ENCODE data around the gene ZSWIM3. TPM values are rescaled to one million over a fixed set of nuclear protein-coding genes. Genes with fewer than 3 reads are reported as not detected.
A peak's percentile ranks its signal among the peaks of the same experiment; 100 is the strongest.

The ZSWIM3 gene
- total RNA-seq, 1 experiment from 2014 or later = 12.0 TPM

DNA sequence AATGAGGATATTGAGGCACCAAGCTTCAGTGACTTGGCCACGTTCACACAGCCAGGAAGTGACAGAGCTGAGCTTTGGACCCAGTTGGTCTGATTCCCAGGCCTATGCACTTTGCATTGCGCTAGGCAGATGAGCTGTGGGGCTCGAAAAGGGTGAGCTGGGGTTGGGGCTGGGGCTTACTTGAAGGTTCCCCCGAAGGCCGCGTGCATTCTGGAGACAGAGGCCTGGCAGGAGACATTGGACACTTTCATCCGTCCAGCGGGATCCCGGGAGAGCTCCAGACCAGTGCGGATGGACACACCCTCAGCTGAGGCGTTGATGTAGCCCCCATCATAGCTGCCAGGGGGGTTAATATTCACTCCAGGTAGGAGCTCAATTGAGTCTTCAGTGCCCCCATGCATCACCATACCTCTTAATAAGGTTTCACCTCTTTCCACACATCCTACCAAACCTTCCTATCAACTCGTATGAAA, 52.0 kb downstream of the ZSWIM3 start:
- no peak for DNase-seq (ENCODE audit: low read depth)

DNA sequence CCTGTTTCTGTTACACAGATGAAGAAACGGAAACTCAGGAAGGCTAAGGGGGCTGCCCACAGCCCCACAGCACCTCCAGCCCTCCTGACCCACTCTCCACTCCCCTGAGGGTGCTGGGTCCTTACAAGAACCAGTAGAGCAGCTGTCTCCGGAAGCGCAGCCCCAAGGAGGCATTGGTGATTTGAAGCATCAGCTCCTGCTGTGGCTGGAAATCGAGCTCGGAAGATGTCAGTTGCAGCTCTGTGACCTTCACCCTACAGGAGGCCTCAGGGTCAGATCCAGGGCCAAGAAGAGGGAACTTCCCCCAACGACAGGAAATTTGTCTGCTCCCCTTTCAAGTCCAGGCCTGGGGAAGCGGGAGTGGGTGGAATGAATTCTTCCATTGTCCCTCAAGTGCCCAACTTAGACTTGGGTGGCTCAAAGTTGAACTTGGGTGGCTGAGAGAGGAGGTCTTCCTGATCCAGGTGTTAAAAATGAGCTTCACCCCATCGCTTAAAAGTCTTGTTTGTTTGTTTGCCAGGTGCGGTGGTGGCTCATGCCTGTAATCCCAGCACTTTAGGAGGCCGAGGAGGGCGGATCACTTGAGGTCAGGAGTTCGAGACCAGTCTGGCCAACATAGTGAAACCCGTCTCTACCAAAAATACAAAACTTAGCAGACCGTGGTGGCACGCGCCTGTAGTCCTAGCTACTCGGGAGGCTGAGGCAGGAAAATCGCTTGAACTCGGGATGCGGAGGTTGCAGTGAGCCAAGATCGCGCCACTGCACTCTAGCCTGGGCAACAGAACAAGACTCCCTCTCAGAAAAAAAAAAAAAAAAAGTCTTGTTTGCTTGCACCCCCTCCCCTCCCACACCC, 52.6 kb downstream of the ZSWIM3 start:
- DNase-seq (ENCODE audit: low read depth) = no peak

DNA sequence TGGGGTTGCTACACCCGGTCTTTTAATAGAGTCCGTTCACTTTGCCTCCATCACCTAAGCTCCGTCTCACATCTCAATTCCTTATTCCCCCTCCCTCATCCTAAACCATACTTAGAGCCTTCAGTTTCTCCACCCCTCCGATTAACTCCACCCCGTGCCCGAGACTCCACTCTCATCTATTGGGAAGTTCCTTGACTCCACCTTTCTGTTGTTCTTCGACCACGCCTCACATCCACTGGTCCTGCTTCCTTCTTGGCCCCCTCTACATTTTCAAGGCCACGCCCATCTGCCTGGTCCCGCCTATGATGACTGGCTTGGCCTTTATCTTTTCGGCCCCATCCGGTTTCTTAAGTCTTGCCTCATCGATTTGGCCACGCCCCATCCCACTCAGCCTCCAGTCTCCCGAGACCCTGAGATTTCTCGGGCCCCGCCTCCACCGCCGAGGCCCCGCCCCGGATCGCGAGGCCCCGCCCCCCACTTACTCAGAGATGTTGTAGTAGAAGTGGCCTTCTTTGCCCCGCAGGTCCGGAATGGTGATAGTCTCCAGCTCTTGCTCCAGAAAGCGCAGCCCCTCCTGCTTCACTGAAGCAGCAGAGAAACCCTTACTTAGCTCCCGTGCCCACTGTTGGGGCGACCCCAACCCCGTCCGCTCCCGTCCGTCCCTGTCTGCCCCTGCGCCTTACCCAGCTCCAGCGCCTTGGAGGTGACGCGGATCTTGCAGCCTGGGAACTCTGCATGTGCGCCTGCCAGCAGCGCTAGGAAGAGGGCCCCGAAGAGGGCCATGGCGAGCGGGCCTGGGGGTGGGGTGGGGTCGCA, 53.5 kb downstream of the ZSWIM3 start:
- DNase-seq (ENCODE audit: low read depth) = peak; percentile 99

DNA sequence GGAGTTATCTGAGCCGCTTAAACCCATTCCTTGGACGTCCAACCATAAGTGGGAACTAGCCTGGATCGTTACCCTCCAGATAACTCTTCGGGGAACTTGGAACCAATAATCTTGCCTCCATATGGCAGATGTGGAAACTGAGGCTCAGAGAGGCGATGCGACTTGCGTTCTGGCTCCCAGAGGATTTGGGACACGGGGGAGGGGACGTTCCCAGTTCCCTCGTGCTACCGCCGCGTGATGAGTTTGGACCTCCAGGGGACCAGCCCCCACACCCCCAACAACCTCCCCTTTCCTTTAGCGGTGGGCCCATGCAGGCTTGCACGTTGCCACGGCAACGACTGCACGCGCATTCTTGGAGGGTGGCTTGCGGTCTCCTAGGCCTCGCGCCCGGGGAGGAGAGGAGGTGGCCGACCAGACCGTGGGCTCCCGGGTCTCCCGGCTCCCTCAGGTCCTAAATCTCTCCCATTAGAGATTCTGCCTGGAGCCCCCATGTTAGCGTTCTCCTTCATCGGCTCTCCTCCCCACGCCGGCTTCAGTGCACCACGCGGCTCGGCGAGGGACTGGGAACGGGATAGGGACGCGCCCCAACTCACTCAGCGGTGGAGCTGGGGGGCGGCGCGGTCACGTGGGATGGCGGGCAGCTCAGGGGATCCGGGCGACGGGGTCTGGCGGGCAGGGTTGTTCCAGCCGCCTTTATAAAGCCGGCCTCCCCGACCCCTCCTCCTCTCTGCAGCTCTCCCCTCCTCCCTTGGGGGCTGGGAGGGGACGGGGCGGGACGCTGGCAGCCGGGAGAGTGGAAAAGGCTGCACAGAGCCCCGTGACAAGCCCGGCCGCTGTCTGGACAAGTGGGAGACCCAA, 54.3 kb downstream of the ZSWIM3 start, which contains the start of gene PLTP:
Gene PLTP (minus strand): TSS at position 670 of the 858 bp plus-strand sequence. CDS start 703 bp downstream, outside the sequence.
- peak; percentile 82 for DNase-seq (ENCODE audit: low read depth)

DNA sequence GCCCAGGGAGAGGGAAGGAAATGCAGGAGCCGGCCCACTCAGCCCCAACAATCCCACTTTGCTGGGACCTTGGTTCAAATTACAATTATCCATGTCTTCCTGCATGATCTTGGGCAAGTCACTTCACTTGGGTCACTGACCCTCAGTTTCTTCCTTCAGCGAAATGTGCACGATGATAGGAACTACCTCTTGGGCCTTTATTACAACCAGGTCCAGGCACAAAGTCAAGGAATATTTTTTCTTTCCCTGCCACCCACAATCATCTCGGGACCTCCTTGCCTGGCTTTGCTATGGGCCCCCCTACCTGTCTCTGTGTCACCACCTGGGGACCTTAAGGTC, 54.9 kb downstream of the ZSWIM3 start:
- no peak for DNase-seq (ENCODE audit: low read depth)

DNA sequence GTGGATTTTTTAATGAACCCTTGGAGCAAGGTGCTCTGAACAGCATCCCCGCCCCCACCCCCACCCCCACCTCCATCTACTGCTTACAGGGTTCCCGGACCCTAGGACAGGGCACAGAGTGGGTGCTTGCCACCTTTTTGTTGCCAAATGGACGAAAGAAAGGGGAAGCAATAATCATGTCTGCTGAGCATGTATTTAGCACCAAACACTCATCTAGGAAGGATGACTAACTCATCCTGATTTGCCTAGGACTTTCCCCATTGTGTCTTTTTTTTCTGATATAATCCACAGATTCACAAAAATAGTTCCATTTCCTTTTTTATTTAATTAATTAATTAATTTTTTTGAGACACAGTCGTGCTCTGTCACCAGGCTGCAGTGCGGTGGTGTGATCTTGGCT, 55.7 kb downstream of the ZSWIM3 start:
- DNase-seq (ENCODE audit: low read depth) = no peak

DNA sequence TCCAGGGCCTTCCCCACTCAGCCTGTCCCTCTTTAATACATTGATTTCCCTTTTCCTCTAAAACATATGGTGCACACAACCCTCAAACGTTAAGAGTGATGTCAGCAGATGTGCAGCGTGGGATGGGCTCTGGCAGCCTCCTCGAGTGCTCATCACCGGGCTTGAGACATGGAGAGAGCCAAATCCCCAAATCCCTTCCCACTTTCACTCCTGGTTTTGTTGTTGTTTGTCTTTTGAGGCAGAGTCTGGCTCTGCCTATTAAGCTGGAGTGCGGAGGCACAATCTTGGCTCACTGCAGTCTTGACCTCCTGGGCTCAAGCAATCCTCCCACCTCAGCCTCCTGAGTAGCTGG, 60.4 kb downstream of the ZSWIM3 start:
- no peak for DNase-seq (ENCODE audit: low read depth)

DNA sequence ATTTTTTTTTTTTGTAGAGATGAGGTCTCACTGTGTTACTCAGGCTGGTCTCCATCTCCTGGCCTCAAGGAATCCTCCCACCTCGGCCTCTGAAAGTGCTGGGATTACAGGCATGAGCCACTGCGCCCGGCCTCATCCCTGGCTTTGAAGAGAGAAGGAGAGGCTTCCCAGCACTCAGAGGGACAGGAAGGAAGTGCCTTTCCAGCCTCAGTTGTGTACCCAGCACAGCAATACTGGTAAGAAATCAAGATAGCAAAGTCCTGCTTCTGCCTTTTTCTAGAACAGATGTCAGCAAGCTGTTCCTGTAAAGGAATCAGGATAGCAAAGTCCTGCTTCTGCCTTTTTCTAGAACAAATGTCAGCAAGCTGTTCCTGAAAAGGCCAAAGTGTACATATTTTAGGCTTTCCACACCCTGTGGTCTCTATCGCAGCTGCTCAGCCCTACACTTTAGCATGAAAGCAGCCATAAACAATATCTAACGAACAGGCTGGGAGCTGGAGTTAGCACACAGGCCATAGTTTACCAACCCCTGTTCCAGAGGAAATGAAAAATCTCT, 60.8 kb downstream of the ZSWIM3 start:
- no peak for DNase-seq (ENCODE audit: low read depth)

DNA sequence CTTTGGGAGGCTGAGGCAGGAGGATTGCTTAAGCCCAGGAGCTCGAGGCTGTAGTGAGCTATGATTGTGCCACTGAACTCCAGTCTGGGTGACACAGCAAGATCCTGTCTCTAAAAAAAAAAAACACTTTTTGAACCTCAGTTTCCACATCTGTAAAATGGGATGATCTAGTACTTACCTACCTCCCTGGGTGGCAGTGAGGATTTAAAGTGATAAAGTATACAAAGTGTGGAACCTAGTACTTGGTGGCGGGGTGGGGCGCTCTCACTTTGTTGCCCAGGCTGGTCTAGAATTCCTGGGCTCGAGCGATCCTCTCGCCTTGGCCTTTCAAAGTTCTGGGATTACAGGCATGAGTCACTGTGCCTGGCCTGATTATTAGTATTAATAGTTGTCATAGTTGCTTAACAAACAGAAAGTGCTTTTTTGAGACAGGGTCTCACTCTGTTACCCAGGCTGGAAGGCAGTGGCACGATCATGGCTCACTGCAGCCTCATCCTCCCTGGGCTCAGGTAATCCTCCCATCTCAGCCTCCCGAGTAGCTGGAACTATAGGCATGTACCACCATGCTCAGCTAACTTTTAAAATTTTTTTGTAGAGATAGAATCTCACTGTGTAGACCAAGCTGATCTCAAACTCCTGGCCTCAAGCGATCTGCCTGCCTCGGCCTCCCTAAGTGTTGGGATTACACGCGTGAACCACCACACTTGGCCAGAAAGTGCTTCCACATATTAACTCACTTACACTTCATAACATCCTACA, 61.5 kb downstream of the ZSWIM3 start:
- DNase-seq (ENCODE audit: low read depth) = no peak

DNA sequence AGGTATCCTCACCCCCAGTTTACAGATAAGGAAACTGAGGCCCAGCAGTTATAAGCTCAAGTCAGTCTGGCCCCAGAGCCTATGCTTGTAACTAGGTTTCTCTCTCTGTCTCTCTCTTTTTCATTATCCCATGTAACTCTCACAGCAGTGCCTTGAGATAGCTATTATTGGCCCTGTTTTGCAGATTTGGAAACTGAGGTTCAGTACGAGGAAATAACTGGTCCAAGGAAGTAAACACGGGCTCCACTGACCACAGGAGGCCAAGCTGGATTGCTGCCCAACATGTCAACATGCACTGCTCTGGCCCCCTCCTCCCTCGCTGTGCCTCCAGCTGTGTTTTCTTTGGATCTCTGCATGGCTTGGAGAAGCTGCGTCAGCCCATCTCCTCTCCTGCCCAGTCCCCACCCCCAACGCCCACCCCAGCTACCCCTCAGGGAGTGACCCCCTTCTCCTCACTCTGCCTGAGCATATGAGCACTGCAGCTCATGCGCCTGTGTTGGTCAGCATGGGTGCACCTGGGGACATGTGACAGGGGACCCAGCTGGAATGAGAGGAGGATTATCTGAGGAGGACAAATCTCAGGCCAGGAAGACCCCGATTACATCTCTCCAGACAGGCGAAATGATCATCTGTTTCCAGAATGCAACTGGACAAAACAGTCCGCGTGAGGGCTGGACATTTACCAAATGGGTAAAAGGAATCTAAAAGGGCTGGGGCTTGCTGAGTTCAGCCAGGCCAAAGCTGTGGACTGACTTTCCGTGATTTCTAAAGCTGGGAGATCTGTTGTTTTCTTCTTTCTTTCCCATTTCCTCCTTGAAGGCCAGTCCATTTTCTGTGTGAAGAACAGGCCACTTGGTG, 62.4 kb downstream of the ZSWIM3 start:
- DNase-seq (ENCODE audit: low read depth) = no peak

DNA sequence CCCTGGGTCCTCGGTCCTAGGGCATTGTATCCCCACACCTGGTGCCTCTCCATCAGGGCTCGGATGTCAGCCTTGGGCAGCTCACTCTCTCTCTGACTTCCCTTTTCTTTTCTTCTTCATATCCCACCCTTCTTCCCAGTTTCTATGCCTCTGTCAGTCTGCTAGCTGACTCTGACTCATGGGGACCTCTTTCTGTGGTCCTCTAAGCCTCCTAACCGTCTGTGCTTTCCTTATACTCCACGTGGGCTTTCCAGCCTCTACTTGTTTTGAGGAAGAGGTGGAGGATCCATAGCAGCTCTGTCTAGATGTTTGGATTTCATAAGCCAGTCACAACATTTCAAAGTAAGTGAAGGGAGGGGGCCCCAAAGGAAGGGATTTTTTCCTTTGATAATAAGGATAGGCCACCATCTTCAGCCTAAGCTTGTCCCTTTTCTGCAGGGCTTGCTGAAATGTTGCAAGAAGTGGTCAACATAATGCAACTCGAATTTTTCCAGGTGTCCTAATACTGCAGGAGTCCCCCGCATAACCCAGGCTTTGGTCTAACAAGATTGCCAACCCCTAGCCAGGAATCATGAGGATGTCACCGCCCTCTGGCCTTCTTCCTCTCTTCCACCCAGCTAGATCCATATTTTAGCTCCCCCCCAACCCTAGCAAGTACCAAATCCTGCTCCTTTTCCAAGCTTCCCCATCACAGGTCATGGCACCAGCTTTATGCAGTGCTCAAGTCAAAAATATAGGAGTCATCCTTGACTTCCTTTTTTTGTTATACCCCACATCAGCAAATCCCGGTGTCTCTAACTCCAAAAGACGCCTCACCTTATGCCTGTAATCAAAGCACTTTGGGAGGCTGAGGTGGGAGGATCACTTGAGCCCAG, 63.3 kb downstream of the ZSWIM3 start:
- no peak for DNase-seq (ENCODE audit: low read depth)

DNA sequence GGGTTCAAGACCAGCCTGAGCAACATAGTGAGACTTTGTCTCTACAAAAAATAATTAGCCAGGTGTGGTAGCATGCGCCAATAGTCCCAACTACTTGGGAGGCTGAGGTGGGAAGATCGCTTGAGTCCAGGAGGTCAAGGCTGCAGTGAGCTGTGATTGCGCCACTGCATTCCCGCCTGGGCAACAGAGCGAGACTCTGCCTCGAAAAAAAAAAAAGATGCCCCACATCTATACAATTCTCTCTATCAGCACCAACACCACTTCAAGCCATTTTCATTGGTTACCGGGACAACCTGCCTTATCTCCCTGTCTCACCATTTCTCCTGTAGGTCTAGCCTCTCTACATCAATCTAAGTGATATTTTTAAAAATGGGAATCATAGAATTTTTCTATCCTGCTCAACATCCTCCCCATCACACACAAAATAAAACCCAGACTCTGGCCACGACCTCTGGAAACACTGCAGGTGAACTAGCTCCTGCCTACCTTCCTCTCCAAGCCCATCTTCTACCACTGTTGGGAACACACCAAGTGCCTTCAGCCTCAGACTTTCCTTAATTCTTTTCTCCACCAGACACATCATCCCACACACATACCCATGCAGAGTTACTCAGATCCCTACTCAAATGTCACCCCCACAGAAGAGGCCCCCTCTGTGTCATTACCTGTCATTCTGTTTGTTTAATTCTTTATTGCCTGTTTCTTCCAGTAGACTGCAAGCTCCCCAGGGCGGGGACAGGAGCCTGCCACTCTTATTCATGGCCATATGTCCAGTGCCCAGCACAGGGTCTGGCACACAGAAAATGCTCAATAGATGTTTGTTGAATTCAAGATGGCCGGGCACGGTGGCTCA, 64.1 kb downstream of the ZSWIM3 start:
- DNase-seq (ENCODE audit: low read depth) = no peak

DNA sequence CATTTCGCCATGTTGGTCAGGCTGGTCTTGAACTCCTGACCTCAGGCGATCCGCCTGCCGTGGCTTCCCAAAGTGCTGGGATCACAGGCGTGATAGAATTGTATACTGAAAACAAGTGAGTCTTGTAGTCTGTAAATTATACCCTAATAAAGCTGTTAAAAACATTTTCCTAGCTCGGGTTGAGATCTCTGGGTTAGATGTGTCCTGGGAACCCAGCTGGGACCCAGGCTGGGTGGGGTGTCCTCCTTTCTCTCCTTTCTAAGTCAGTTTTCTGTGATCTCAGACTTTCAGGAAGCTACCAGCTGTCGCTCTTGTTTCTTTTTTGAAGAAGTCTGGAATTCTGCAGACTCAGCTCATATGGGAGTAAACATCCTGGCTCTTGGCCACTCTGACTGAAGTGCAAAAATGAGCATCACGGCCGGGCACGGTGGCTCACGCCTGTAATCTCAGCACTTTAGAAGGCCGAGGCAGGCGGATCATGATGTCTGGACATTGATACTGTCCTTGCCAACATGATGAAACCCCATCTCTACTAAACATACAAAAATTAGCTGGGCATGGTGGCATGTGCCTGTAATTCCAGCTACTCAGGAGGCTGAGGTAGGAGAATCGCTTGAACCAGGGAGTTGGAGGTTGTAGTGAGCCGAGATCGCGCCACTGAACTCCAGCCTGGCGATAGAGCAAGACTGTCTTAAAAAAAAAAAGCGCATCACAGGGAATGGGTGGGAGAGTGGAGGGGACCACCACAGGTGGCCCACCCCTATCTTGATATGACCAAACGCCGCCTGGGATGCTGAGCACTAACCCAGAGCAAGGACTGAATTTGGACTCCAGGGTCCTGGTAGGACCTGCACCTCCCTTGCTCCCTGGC, 67.2 kb downstream of the ZSWIM3 start:
- peak; percentile 52 for DNase-seq (ENCODE audit: low read depth)

DNA sequence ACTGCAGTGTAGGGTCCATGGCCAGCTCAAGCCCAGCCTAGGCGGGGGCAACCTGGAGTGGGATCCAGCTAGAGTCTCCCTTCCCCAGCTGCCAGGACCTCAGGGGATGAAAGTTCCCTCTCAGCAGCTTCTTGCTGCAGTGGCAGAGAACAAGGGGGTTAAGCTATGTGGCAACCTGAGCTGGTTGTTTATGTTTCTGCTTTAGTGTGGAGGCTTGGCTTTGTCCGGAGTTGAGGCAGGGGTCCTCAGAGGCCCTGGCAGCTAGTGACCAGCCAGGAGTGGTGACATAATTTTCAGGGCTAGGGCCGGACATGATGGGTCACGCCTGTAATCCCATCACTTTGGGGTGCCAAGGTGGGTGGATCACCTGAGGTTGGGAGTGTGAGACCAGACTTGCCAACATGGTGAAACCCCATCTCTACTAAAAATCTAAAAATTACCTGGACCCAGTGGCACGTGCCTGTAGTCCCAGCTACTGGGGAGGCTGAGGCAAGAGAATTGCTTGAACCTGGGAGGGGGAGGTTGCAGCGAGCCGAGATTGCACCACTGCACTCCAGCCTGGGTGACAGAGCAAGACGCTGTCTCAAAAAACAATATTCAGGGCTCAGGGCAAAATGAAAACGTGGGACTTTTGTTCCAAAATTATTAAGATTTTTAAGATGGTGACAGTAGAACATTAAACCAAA, 68.5 kb downstream of the ZSWIM3 start:
- DNase-seq (ENCODE audit: low read depth) = no peak

DNA sequence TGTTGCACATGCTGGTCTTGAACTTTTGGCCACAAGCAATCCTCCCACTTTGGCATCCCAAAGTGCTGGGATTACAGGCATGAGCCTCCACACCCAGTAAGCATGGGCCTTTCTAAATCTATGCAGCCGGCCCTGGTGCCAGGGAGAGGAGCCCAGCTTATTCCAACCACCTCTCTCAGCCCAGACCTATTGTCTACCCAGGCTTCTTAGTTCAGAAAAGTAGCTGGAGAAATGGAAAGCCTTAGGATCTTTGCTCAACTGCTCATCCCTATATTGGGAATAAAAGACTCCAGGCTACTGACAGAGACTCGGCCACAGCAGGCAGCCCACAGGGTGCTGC, 69.3 kb downstream of the ZSWIM3 start:
- no peak for DNase-seq (ENCODE audit: low read depth)

DNA sequence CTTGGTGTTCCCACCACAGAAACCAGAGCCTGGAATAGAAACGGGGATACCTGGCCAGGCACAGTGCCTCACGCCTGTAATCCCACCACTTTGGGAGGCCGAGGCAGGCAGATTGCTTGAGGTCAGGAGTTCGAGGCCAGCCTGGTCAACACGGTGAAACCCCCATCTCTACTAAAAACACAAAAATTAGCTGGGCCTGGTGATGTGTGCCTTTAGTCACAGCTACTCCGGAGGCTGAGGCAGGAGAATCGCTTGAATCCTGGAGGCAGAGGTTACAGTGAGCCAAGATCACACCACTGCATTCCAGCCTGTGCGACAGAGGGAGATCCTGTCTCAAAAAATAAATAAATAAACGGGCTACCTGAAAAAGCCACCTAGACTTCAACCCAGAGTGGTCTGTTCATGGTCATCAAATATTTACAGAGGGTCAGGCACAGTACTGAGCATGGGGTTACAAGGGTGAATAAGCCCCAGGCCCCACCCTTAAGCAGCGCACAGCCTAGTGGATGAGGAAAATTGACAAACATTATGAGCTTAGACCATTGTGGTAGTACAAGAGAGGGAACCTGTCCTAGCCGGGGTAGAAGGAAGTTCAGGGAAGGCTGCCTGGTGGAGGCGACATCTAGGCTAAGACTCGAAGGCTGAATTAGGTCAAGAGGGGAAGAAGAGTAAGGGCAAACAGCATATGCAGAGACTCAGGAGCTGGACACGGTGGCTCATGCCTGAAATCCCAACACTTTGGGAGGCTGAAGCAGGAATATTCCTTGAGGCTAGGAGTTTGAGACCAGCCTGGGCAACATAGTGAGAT, 69.9 kb downstream of the ZSWIM3 start:
- no peak for DNase-seq (ENCODE audit: low read depth)
